GM19025 (cell line): ENCODE results near the gene APEX1.
"Not testable (repeated sequence)": the region's sequence is repeated elsewhere in the genome, so short reads cannot be mapped to it uniquely, and the experiment has no call there.

Experiments
- ATAC-seq: cut with Tn5 transposase; IDR thresholded peaks from one replicate; pipeline ENCODE4 v1.9.1; 2021; ENCODE audit warnings: mild to moderate bottlenecking, low read depth, moderate library complexity; ENCODE audit not compliant: unreplicated experiment

The APEX1 gene

GRCh38 chr14:20435582-20436362, 19.3 kb upstream of the APEX1 start, which contains the start of gene KLHL33:
KLHL33 (minus strand) TSS chr14:20436166; CDS start chr14:20435811, 355 bp downstream.
- ATAC-seq, result no peak

- no peak for ATAC-seq
Measured at GRCh38 chr14:20436363-20436755, 18.7 kb upstream of the APEX1 start.

- no peak for ATAC-seq
Measured at GRCh38 chr14:20438664-20439063, 16.4 kb upstream of the APEX1 start.

GRCh38 chr14:20440465-20440864, 14.6 kb upstream of the APEX1 start:
- no peak for ATAC-seq

GRCh38 chr14:20440882-20441281, 14.1 kb upstream of the APEX1 start:
- no peak for ATAC-seq

GRCh38 chr14:20441461-20441860, 13.6 kb upstream of the APEX1 start:
- ATAC-seq, result no peak

GRCh38 chr14:20443650-20444049, 11.4 kb upstream of the APEX1 start:
- not testable (repeated sequence) for ATAC-seq

- no peak for ATAC-seq
Measured at GRCh38 chr14:20446889-20447288, 8.1 kb upstream of the APEX1 start.

GRCh38 chr14:20452831-20453230, 2.2 kb upstream of the APEX1 start:
- not testable (repeated sequence) for ATAC-seq

- ATAC-seq, result peak; percentile 32
Measured at GRCh38 chr14:20455355-20456300, 602 bp downstream of the APEX1 start.

GRCh38 chr14:20456971-20457370, 1.9 kb downstream of the APEX1 start:
- no peak for ATAC-seq

- no peak for ATAC-seq
Measured at GRCh38 chr14:20458031-20458789, 3.2 kb downstream of the APEX1 start.

- no peak for ATAC-seq
Measured at GRCh38 chr14:20460458-20461224, 5.6 kb downstream of the APEX1 start.

GRCh38 chr14:20461225-20462141, 6.5 kb downstream of the APEX1 start, which contains the start of gene PIP4P1:
PIP4P1 (minus strand) TSS chr14:20461434; CDS start chr14:20461325, 109 bp downstream.
- peak; percentile 95 for ATAC-seq

GRCh38 chr14:20468764-20469241, 13.8 kb downstream of the APEX1 start:
- ATAC-seq, result peak; percentile 2

- ATAC-seq, result peak; percentile 95
Measured at GRCh38 chr14:20469242-20469889, 14.3 kb downstream of the APEX1 start, which contains the start of gene PNP. PNP (plus strand) TSS chr14:20469406; CDS start chr14:20469525, 119 bp downstream.

- ATAC-seq, result peak; percentile 38
Measured at GRCh38 chr14:20469890-20470602, 15.0 kb downstream of the APEX1 start.
